ENCODE results near the gene PACSIN2.

Gene PACSIN2

DNA sequence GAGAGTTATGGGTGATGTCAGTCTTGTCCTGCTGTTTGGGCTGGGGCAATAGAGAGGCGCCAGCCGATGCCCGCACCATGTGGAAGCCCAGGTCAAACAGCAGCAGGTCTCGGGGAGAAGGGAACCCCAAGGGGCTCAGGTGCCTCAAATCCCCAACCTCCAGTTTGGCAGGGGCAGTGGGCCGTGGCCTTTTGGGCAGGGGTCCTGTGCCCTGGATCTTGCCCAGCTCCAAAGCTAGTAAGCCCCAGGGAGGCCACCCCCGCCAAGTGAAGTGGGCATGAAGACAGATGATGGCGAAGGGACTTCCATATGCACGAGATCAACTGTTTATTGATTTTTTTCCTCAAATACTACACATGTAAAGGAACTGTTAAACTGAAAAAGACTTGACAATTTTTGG lies 145.5 kb downstream of the PACSIN2 start:
- H3K36me3 ChIP-seq (ENCODE audit: control insufficient read depth, insufficient read depth, low read length) = peaks cover 40% of the 10 kb centered on the region
- 0 out of 2 replicates have a peak, but pooled peaks cover 2% of the 10 kb centered on the region for H3K4me1 ChIP-seq (ENCODE audit: control insufficient read depth, insufficient read depth, low read length)
- H3K9me3 ChIP-seq (ENCODE audit: control insufficient read depth, insufficient read depth, low read depth, low read length) = no peaks in the 10 kb centered on the region
- no peak overlapping the region for H3K4me3 ChIP-seq (ENCODE audit: low read depth, low read length)
- no peak overlapping the region for H3K27ac ChIP-seq (ENCODE audit: low read depth, low read length)
- H3K9ac ChIP-seq (ENCODE audit: low read length) = no peak overlapping the region
- no peaks in the 10 kb centered on the region for H3K27me3 ChIP-seq (ENCODE audit: control insufficient read depth, insufficient read depth, low read length)

DNA sequence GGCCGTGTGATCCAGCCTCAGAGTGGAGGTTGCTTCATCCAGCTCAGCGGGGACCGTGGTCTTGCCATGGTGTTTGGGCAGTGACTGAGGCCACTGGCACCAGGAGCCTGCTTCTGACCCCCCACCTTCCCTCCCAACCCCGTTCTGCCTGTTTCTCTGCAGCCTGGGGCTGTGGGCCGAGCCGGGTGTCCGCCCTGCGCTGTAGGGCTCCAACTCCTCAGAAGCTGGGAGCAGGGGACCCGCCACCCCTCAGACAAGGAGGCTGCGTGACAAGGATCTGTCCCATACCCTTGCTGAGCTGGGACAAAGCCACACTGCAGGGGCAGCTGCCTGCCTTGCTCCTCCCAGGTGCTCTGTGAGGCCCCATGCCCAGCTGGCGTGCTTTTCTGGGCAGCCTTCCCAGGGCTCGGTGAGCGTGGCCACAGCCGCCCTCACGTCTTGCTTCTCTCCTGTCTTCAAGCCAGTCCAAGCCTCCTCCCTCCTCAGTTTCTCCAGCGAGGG lies 146.1 kb downstream of the PACSIN2 start:
- H3K27me3 ChIP-seq (ENCODE audit: control insufficient read depth, insufficient read depth, low read length) = no peaks in the 10 kb centered on the region
- H3K36me3 ChIP-seq (ENCODE audit: control insufficient read depth, insufficient read depth, low read length) = peaks cover 33% of the 10 kb centered on the region
- H3K27ac ChIP-seq (ENCODE audit: low read depth, low read length) = no peak overlapping the region
- 0 out of 2 replicates have a peak, but pooled peaks cover 2% of the 10 kb centered on the region for H3K4me1 ChIP-seq (ENCODE audit: control insufficient read depth, insufficient read depth, low read length)
- H3K9ac ChIP-seq (ENCODE audit: low read length) = no peak overlapping the region
- H3K9me3 ChIP-seq (ENCODE audit: control insufficient read depth, insufficient read depth, low read depth, low read length) = no peaks in the 10 kb centered on the region
- no peak overlapping the region for H3K4me3 ChIP-seq (ENCODE audit: low read depth, low read length)

DNA sequence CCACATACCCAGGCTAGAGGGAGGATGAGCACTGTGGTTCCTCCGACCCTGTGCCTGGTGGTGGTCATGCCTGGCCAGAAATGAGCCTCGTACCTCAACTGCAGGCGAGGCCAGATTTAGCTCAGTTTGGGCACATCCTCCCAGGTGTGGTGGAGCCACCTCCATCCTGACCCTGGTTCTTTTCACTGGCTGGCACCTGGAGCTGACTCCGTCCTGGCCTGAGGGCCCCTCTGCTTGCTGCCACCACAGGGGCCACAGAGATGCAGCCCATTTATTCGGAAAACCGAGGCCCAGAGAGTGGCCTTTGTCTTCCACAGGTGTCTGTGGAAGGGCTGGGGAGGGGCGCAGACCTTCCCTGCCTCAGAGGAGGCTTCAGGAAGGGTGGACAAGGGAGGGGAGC lies 148.8 kb downstream of the PACSIN2 start:
- Histone ChIP-seq H3K4me1 (ENCODE audit: control insufficient read depth, insufficient read depth, low read length) (0 out of 2 replicates have a peak, but pooled peaks cover 2% of the 10 kb centered on the region), H3K36me3 (ENCODE audit: control insufficient read depth, insufficient read depth, low read length) (peaks cover 6% of the 10 kb centered on the region), H3K9me3 (ENCODE audit: control insufficient read depth, insufficient read depth, low read depth, low read length) (no peaks in the 10 kb centered on the region), H3K4me3 (ENCODE audit: low read depth, low read length) (no peak overlapping the region), H3K9ac (ENCODE audit: low read length) (no peak overlapping the region), H3K27me3 (ENCODE audit: control insufficient read depth, insufficient read depth, low read length) (no peaks in the 10 kb centered on the region), H3K27ac (ENCODE audit: low read depth, low read length) (no peak overlapping the region)

DNA sequence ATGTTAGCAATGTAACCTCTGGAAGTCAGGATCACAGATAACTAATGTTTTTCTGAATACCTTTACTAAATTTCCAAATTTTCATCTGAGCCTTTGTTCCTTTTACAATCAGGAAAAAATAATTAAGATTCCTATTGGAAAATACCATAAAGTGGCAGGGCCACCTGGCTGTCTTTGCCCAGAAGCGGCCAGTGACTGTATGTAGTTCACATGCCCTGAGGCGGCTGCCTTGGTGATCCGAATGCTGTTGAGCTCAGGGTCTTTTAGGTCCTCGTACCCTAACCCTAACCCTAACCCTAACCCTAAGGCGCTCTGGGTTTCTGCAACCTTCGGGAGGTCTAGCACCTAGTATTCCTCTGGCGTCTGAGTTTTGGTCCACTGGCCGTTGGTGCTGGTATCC lies 149.4 kb downstream of the PACSIN2 start:
- Histone ChIP-seq H3K27ac (ENCODE audit: low read depth, low read length) (no peak overlapping the region), H3K9me3 (ENCODE audit: control insufficient read depth, insufficient read depth, low read depth, low read length) (no peaks in the 10 kb centered on the region), H3K9ac (ENCODE audit: low read length) (no peak overlapping the region), H3K36me3 (ENCODE audit: control insufficient read depth, insufficient read depth, low read length) (peaks cover under 1% of the 10 kb centered on the region), H3K4me3 (ENCODE audit: low read depth, low read length) (no peak overlapping the region), H3K27me3 (ENCODE audit: control insufficient read depth, insufficient read depth, low read length) (no peaks in the 10 kb centered on the region), H3K4me1 (ENCODE audit: control insufficient read depth, insufficient read depth, low read length) (0 out of 2 replicates have a peak, but pooled peaks cover 2% of the 10 kb centered on the region)

DNA sequence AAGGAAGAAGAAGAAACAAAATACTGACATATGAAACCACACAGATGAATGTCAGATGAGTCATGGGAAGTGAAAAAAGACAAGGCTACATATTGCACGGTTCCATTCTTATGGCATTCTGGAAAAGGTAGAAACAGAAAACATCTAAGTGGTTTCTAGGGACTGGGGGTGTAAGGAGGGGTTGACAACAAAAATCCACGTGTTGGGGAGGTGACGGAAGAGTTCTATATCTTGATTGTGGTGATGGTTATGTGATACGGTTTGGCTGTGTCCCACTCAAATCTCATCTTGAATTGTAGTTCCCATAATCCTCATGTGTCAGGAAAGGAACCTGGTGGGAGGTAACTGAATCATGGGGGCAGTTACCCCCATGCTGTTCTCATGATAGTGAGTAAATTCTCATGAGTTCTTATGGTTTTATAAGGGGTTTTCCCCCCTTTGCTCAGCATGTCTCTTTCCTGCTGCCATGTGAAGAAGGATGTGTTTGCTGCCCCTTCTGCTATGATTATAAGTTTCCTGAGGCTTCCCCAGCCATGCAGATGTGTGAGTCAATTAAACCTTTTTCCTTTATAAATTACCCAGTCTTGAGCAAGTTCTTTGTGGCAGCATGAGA lies 151.5 kb downstream of the PACSIN2 start:
- H3K27ac ChIP-seq (ENCODE audit: low read depth, low read length) = no peak overlapping the region
- H3K4me1 ChIP-seq (ENCODE audit: control insufficient read depth, insufficient read depth, low read length) = 0 out of 2 replicates have a peak, but pooled peaks cover 2% of the 10 kb centered on the region
- H3K9me3 ChIP-seq (ENCODE audit: control insufficient read depth, insufficient read depth, low read depth, low read length) = no peaks in the 10 kb centered on the region
- peaks cover 4% of the 10 kb centered on the region for H3K27me3 ChIP-seq (ENCODE audit: control insufficient read depth, insufficient read depth, low read length)
- H3K4me3 ChIP-seq (ENCODE audit: low read depth, low read length) = no peak overlapping the region
- no peaks in the 10 kb centered on the region for H3K36me3 ChIP-seq (ENCODE audit: control insufficient read depth, insufficient read depth, low read length)
- H3K9ac ChIP-seq (ENCODE audit: low read length) = no peak overlapping the region

DNA sequence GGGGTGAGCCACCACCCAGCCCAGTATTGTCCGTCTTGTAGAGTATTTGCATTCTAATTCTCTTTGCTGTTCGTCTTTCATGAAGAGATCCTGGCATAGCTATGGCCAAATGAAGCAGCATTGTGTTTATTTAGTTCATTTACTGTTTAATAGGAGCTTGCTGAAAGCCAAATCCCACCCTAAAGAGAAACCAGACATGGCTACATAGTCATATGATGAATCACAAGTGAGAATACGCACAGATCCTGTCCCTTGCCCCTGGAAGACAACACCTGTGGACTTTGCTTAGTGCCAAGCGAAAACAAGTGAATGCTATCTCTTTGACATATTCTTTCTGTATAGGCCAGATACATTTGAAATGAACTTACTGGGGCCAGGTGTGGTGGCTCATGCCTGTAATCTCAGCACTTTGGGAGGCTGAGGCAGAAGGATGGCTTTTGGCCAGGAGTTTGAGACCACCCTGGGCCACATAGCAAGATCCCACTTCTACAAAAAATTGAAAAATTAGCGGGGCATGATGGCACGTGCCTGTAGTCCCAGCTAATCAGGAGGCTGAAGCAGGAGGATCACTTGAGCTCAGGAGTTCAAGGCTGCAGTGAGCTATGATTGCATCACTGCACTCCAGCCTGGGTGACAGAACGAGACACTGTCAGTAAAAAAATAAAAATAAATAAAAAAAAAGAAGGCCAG lies 152.8 kb downstream of the PACSIN2 start:
- Histone ChIP-seq H3K4me1 (ENCODE audit: control insufficient read depth, insufficient read depth, low read length) (no peaks in the 10 kb centered on the region), H3K27ac (ENCODE audit: low read depth, low read length) (no peak overlapping the region), H3K9me3 (ENCODE audit: control insufficient read depth, insufficient read depth, low read depth, low read length) (peaks cover 3% of the 10 kb centered on the region; the same call in 1 of the 2 replicates), H3K9ac (ENCODE audit: low read length) (no peak overlapping the region), H3K4me3 (ENCODE audit: low read depth, low read length) (no peak overlapping the region), H3K36me3 (ENCODE audit: control insufficient read depth, insufficient read depth, low read length) (no peaks in the 10 kb centered on the region), H3K27me3 (ENCODE audit: control insufficient read depth, insufficient read depth, low read length) (peaks cover 15% of the 10 kb centered on the region)

DNA sequence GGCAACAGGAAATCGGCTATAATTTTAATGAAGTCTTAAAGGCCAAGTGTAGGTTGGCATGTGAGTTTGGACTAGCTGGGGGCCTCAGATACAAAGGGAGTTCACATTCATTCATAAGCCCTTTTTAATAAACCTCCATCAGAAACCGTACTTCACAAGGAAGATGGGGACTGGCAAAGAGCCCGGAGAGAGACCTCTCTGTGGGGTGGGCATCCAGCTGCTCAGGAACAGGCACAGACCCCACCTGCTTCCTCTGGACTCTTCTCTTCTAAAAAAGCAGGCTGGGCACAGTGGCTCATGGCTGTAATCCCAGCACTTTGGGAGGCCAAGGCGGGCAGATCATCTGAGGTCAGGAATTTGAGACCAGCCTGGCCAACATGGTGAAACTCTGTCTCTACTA lies 154.0 kb downstream of the PACSIN2 start:
- Histone ChIP-seq H3K9ac (ENCODE audit: low read length) (no peak overlapping the region), H3K27me3 (ENCODE audit: control insufficient read depth, insufficient read depth, low read length) (peaks cover 15% of the 10 kb centered on the region), H3K9me3 (ENCODE audit: control insufficient read depth, insufficient read depth, low read depth, low read length) (peaks cover 3% of the 10 kb centered on the region; the same call in 1 of the 2 replicates), H3K4me1 (ENCODE audit: control insufficient read depth, insufficient read depth, low read length) (no peaks in the 10 kb centered on the region), H3K4me3 (ENCODE audit: low read depth, low read length) (no peak overlapping the region), H3K36me3 (ENCODE audit: control insufficient read depth, insufficient read depth, low read length) (no peaks in the 10 kb centered on the region), H3K27ac (ENCODE audit: low read depth, low read length) (no peak overlapping the region)

DNA sequence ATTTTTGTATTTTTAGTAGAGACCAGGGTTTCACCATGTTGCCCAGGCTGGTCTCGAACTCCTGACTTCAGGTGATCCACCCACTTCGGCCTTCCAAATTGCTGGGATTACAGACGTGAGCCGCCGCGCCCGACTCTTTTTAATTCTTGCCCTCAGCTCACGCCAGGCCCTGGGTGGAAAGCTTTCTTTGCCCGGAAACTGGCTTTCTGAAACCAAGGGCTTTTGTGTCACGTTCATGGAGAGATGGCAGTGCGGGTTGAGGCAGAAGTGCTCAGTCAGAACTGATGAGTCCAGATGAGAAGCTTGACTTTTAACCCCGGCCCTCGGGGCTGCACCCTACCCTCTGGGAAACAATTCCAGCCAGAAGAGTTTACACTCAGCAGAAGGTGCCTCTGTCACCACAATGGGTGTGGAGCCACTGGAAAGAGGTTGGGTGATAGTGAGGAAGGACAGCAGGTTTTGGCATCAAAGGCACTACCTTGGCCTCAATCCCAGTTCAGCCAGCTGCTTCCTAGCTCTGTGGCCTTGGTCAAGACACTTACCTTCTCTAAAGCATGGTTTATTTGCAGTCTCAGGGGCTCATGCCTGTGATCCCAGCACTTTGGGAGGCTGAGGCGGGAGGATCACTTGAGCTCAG lies 157.0 kb downstream of the PACSIN2 start:
- Histone ChIP-seq H3K27ac (ENCODE audit: low read depth, low read length) (no peak overlapping the region), H3K9me3 (ENCODE audit: control insufficient read depth, insufficient read depth, low read depth, low read length) (peaks cover 3% of the 10 kb centered on the region; the same call in 1 of the 2 replicates), H3K9ac (ENCODE audit: low read length) (no peak overlapping the region), H3K4me1 (ENCODE audit: control insufficient read depth, insufficient read depth, low read length) (no peaks in the 10 kb centered on the region), H3K36me3 (ENCODE audit: control insufficient read depth, insufficient read depth, low read length) (no peaks in the 10 kb centered on the region), H3K27me3 (ENCODE audit: control insufficient read depth, insufficient read depth, low read length) (peaks cover 15% of the 10 kb centered on the region), H3K4me3 (ENCODE audit: low read depth, low read length) (no peak overlapping the region)

DNA sequence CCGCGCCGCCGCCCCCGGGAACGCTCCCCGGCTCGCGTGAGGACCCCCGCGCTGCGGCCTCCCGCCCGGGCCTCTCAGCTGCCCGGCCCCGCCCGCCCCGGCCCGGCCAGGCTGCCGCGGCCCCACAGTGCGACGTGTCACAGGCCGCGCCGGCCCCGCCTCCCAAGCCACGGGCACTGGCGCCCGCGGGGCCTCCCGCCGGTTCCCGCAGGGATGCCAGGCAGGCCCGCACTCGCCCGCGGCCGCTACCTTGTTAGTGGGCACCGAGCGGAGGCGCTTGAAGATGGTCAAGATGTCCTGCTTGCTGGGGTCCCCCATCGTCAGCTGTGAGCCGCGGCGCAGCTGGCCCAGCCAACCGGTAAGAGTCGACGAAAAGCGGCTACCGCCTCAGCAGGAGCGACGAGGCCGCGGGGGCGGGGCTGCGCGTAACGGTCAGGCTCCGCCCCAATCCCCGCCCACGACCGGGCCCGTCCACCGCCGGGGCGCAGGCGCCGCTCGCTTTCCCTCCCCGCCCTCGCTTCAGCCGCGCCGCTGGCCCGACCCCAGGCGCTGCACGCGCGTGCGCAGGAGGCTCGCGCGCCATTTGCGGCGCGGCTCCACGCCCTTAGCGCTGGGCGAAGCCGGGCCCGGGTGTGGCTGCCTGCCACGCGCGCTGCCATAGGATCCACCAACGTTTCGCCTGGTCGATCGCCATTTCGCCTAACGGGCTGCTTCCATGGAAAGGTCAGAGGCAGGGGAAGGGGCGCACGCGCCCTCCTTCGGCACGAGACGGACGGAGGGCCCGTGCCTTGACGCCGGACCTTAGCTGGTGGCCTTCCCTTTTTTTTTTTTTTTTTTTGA lies 157.9 kb downstream of the PACSIN2 start, which contains the start of gene ARFGAP3:
Gene ARFGAP3 (minus strand): TSS at position 409 of the 840 bp plus-strand sequence. CDS start 91 bp downstream, at position 318.
- H3K4me1 ChIP-seq (ENCODE audit: control insufficient read depth, insufficient read depth, low read length) = no peaks in the 10 kb centered on the region
- peak within 1 kb of the TSS; percentile 60; the same call in 1 of the 2 replicates for H3K27ac ChIP-seq (ENCODE audit: low read depth, low read length)
- peak within 1 kb of the TSS; percentile 83 for H3K9ac ChIP-seq (ENCODE audit: low read length)
- no peaks in the 10 kb centered on the region for H3K36me3 ChIP-seq (ENCODE audit: control insufficient read depth, insufficient read depth, low read length)
- H3K27me3 ChIP-seq (ENCODE audit: control insufficient read depth, insufficient read depth, low read length) = peaks cover 15% of the 10 kb centered on the region
- H3K4me3 ChIP-seq (ENCODE audit: low read depth, low read length) = peak within 1 kb of the TSS; percentile 90
- peaks cover 3% of the 10 kb centered on the region; the same call in 1 of the 2 replicates for H3K9me3 ChIP-seq (ENCODE audit: control insufficient read depth, insufficient read depth, low read depth, low read length)

DNA sequence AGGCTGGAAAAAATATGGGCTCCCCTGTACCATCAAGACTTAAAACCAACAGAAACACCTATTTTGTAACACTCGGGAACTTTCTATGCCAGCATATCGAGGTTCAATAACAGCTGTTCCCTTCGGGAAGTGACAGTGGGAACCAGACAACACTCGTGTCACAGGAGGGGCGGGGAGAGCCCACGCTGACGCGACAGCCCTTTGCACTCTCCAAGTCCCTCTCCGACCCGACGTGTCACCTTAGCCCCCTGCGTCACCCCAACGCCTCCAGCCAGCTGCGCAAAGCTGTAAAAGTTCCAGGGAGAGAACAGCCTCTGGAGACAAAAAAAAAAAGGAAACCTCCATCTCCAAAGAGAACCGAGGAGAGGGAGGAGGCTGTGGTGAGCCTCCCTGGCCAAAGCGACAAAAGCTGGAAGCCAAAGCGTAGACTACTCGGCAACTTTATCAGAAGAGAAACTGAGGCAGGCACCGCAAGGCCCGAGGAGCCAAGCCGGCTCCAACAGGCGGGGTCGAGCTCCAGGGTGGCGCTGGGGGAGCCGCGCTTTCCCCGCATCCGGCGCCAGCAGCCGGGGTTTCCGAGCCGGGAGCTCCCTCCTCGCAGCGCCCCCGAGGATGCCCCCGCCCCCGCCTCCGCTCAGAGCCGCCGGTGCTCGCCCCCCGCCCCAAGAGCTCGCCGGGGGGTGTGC lies 158.6 kb downstream of the PACSIN2 start:
- peaks cover 15% of the 10 kb centered on the region for H3K27me3 ChIP-seq (ENCODE audit: control insufficient read depth, insufficient read depth, low read length)
- H3K4me3 ChIP-seq (ENCODE audit: low read depth, low read length) = peak overlapping the region; percentile 90
- H3K27ac ChIP-seq (ENCODE audit: low read depth, low read length) = peak overlapping the region; percentile 60; the same call in 1 of the 2 replicates

More for the DNA sequence above, 158.6 kb downstream of the PACSIN2 start:
- peak overlapping the region; percentile 83 for H3K9ac ChIP-seq (ENCODE audit: low read length)
- peaks cover 3% of the 10 kb centered on the region; the same call in 1 of the 2 replicates for H3K9me3 ChIP-seq (ENCODE audit: control insufficient read depth, insufficient read depth, low read depth, low read length)
- H3K4me1 ChIP-seq (ENCODE audit: control insufficient read depth, insufficient read depth, low read length) = no peaks in the 10 kb centered on the region
- H3K36me3 ChIP-seq (ENCODE audit: control insufficient read depth, insufficient read depth, low read length) = no peaks in the 10 kb centered on the region

Measured in HUES6 (cell line).